ENCODE results near the gene RAB40C.
A peak's percentile ranks its signal among the peaks of the same experiment; 100 is the strongest.

The RAB40C gene

GRCh38 chr16:559411-560203, 30.3 kb upstream of the RAB40C start:
- no peak for DNase-seq

DNA sequence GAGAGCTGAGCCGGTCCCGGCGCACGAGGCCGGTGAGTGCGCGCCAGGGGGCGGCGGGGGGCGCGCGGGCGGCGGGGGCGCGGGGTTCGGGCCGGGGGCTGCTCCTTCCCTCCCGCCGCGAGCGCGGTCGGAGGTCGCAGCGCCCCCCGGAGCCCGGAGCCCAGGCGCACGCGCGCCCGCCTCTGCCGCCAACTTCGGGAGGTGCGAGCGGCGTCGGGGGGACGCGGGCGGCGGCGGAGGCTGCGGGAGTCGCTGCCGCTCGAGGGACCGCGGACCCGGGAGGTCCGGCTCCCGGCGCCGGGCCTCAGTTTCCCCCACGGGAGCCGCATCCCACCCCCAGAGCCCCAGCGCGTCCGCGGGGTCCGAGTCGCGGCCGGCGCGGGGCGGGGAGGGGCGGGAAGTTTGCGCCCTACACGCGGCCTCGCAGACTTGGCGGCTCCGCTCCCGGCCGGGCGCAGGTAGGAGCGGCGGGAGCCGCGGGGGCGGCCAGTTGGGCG, 29.6 kb upstream of the RAB40C start, which contains the start of gene PRR35:
Gene PRR35, plus strand, starts transcription at position 191 of the 497 bp plus-strand sequence. CDS start 2,901 bp downstream, outside the sequence.
- no peak for DNase-seq

DNA sequence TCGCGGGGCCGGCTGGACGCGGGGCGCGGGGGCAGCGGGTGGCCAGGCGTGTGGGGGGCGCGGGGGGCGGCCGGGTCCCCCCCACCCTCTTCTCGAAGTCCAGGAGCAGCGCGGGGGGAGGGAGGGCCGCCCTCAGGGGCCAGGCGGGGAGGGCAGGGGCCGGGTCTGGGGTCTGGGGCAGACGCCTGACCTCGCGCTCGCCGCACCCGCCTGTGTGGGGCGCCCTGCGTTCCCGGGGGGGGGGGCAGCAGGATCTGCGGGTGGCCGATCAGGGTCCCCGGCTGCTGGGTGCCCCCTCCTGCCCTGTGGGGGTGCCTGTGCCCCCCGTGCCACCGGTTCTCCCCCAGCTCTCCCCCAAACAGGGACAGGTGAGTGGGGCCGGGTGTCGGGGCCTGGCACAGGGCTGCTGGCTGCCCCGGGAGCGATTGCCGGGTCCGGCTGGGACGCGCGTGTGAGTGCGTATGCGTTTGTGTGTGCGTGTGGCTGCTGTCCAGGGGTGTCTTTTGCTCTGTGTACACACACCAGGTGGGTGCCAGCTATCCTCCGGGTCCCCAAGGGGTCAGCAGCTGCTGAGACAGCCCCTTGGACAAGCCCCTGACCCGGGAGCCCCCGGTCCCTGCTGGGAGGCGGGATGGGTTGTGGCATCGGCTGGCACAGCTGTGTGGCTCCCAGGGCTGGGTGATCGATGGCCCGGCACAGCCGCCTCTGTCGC, 29.0 kb upstream of the RAB40C start:
- no peak for DNase-seq

DNA sequence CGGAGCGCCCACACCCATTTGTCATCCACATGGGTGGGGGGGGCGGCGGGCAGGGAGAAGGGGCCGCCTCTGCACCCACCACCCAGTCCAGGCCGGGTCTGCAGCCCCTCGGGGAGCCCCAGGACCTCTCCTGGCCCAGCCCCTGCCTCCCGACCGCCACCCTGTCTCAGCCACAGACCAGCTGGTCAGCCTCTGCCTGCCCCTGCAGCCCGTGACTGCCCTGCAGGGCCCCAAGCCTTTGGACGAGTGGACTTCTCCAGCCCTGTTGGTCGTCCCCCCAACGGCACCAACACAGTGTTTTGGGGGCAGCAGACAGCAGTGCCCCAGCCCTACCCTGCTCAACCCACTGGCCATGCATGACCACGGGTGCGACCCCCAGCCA, 28.5 kb upstream of the RAB40C start:
- no peak for DNase-seq

DNA sequence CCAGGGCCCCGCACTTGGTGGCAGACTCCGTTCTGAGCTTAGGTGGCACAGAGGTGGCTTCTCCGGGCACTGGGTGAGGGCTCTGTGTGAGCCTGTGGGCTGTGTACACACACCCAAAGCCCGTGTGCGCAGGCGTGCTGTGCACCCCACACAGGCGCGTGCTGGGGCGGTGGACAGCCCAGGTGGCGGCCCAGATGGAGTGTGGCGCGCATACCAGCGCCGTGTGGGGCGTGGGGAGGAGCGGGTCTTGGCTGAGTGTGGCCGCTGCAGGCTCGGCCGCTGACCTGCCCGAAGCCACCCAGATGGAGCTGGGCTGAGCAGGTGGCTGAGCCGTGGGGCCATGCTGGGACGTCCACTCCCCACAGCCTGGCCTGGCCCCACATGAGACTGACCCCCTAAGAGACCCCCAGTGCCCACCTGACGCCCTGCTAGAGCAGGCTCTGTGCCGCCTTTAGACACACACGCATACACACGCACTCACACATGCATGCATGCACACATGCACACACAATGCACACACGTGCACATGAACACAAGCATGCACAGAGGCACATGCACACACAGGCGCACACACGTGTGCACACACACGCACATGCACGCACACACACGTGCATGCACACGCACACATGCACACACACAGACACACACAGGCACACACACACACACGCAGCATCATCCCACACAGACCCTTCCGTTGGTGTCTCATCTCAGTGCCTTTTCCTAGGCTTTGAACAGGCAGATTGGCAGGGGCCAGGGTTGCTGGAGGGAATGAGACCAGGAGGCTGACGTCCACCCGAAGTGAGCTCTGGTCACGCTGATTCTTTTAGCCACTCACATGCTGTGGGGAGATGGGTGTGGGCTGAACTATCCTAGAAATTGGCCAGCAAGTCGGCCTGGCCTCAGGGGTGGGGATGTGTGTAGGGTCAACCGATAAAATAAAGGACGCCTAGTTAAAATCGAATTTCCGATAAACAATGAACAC, 27.6 kb upstream of the RAB40C start:
- DNase-seq: no peak

- no peak for DNase-seq
Observed at GRCh38 chr16:563072-563644, 26.7 kb upstream of the RAB40C start.

DNA sequence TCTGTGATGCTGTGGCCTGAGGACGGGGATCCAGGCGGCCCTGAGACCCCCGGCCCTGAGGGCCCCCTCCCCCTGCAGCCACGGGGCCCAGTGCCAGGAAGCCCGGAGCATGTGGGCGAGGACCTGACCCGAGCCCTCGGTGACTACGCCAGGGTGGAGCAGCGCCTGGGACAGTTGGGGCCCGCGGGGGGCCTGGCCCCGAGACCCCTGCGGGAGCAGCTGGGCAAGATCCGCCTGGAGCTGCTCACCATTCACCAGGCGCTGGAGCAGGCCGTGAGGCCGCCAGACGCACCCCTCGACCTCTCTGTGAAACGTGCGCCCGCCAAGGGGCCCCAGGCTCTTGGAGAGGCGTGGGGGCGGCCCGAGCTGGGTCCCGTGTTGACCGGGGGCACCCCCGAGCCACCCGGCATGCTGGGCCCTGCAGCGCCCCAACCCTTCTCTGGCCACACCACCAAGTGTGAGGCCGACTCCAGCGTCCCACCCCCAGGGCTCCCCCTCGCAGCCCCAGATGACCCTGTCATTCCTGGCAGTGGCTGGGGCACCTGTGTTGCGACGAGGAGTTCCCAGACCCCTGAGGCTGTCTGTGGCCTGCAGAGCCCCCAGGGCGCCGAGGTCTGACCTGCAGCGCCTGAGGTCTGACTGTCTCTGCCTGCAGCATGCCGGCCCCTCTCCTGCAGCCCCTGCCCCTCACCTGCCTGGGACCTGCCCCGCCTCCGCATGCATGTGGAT, 25.0 kb upstream of the RAB40C start:
- no peak for DNase-seq

DNA sequence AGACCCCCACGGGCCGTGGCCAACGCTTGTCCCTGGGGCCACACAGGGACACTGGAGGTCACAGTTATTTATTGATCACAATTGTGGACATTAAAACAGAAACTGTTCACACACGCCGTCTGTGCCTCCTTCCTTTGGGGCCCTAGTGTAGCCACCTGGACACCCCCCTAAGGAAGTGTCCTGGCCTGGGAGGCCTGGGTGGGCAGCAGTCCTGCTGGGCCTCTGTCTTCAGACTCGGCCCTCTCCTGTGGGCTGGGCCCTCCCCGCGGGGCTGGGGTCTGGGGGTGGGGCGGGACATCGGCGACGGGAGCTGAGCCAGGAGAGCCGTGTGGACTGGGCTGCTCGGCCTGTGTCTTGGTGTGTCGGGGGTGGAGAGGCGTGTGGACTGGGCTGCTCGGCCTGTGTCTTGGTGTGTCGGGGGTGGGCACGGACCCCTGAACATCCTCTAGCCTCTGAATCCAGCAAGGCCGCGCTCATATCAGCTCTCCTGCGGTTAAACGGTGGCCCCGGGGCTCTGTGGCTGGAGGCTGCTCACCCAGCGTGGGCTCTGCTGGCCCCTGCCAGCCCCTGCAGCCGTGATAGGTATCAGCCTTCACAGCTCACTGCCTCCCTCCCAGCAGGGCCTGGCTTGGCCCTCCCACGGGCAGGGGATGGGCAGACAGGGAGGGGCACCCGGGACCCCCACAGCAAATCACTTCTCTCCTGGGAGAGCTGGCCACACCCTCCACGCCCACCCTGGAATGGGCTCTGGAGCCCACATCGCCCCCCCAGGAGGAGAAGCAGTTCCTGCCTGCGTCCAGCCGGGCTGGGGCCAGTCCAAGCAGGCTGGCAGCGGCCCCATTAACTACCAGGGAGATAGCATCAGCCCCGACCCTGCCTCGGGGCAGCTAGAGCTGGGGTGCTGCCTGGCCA, 24.2 kb upstream of the RAB40C start:
- DNase-seq: no peak

DNA sequence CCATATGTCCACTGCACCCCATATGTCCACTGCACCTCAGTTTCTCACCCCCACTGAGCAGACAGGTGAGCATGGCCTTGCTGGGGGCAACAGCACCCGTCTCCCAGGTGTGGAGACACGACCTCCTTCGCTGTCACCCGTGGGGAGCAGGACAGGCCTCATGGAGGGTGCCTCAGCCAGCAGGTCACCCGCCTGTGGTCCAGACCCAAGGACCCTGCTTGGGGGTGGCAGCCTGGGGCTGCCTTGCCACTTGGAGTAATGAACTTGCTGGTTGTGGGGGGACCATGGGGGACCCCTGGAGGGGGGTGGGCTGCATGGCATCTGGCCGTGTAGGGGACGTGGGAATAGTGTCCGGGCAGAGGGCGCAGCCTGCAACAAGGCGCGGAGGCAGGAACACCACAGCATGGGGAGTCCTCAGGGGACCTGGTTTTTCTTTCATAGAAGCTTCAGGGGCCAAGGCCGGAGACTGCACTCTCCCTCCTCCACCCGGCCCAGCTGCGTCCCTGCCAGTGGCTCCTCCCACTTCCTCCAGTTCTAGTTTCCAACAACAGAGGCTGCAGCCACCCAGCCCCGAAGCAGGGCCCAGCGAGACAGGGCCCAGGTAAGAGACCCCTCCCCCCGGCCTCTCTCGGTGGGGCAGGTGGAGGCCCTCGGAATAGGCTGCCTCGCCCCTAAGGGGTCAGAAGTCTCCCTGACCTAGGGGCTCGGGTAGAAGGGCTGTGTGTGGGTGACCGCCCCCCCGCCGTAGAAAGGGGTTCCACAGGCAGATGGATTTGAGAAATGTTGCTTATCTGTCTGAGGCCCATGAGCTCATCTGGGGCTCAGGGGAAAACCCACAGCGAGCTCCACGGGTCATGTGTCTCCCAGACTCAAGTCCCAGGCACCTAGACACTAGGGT, 23.1 kb upstream of the RAB40C start, which contains the start of gene NHLRC4:
Gene NHLRC4, plus strand, starts transcription at position 531 of the 898 bp plus-strand sequence. CDS start 1,043 bp downstream, outside the sequence.
- DNase-seq: peak; percentile 45

GRCh38 chr16:567373-568256, 22.3 kb upstream of the RAB40C start:
- DNase-seq: no peak

GRCh38 chr16:568401-569258, 21.2 kb upstream of the RAB40C start:
- DNase-seq: no peak

- peak; percentile 63 for DNase-seq
Observed at GRCh38 chr16:569445-570254, 20.2 kb upstream of the RAB40C start, which contains the start of gene PIGQ. Gene PIGQ, plus strand, starts transcription at chr16:569968. Its CDS starts 4,107 bp downstream, at chr16:574075.

- no peak for DNase-seq
Observed at GRCh38 chr16:572865-573650, 16.8 kb upstream of the RAB40C start.

- DNase-seq: no peak
Observed at GRCh38 chr16:574021-574760, 15.7 kb upstream of the RAB40C start.

All from stimulated activated CD4-positive, alpha-beta T cell treated with anti-CD3 and anti-CD28 coated beads, Interleukin-4, amount 100 ng/mL, for 24 hours (primary cell).